ENCODE results near the gene GNA15.

- TF ChIP-seq CTCF (IDR thresholded peaks at IDR 0.05) (no peak), POLR2A (IDR thresholded peaks at IDR 0.05) (no peak)
Observed at GRCh38 chr19:3137119-3137518, 1.3 kb downstream of the GNA15 start.

Measured in Peyer's patch (tissue), 4 donors.